ENCODE data around the gene ADAMTS10. TPM values are rescaled to one million over a fixed set of nuclear protein-coding genes. Genes with fewer than 3 reads are reported as not detected.

The ADAMTS10 gene
- total and polyA plus RNA-seq, 2 of the 8 experiments (the other 6 are each of a cell fraction or from before 2014, with no cell fraction given): 6.9 to 17.4 TPM

DNA sequence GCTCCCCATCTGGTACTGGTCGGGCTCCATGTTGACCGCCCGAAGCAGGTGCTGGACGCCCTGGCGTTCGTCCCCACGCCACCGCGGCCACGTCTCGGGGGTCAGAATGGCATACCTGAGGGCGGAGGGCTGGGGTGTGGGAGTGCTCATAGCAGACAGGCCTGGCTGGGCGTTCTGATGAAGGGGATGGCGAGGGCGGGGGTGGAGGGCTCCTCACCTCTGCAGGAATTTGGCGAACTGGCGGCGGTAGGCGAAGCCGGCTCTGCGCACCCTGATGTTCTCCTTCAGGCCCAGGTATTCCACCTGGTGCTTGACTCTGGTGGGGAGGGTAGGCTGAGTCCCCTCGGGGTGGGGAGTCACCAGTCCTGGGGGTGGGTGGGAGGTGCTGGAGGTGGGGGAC is 74.2 kb downstream of the ADAMTS10 start:
- H3K4me1 ChIP-seq (replicated peaks in 1 of 4; ENCODE audit: control insufficient read depth in 3 of 4, insufficient read depth in 4 of 4, low read length in 3 of 4): 0 out of 7 replicates have a peak, but pooled peaks cover 0 to 3% (median 0%) of the 10 kb centered on the region in 4 experiments
- H3K27me3 ChIP-seq (replicated peaks in 1 of 4; ENCODE audit: control insufficient read depth in 3 of 4, extremely low read depth in 1 of 4, insufficient read depth in 3 of 4, low read length in 3 of 4): no peaks in the 10 kb centered on the region
- H3K4me2 ChIP-seq (ENCODE audit: insufficient read depth in 1 of 2, low read depth in 2 of 2, low read length in 2 of 2): no peak overlapping the region
- no peak overlapping the region for H2BK20ac ChIP-seq (ENCODE audit: low read length)
- H3K56ac ChIP-seq (replicated peaks; ENCODE audit: insufficient read length, low read depth, low read length): no peak overlapping the region
- peak overlapping the region; percentile 45 for H4K8ac ChIP-seq (ENCODE audit: extremely low read depth, insufficient read depth, low read length)
- H3K4ac ChIP-seq (replicated peaks; ENCODE audit: insufficient read length, low read depth, low read length): no peak overlapping the region
- no peak overlapping the region for H3K23ac ChIP-seq (ENCODE audit: insufficient read length)
- DNase-seq (ENCODE audit: low read depth in 1 of 2, low spot score in 2 of 2) (no peak), FAIRE-seq (no peak)
- no peak overlapping the region for H2BK15ac ChIP-seq (ENCODE audit: low read length)
- no peak overlapping the region for H2AFZ ChIP-seq (ENCODE audit: low read length)
- H3K23me2 ChIP-seq (ENCODE audit: low read depth, low read length): no peaks in the 10 kb centered on the region; the same call in 1 of the 2 replicates
- no peak overlapping the region for H3K27ac ChIP-seq (ENCODE audit: low read depth, low read length)
- H4K91ac ChIP-seq (replicated peaks; ENCODE audit: insufficient read length, low read length): no peak overlapping the region
- H4K5ac ChIP-seq (ENCODE audit: insufficient read length, low read depth, low read length): no peak overlapping the region
- no peak overlapping the region for H2AK5ac ChIP-seq (ENCODE audit: low read depth, low read length)
- H3K4me3 ChIP-seq (ENCODE audit: extremely low read depth in 1 of 4, insufficient read depth in 2 of 4, low read depth in 3 of 4, low read length in 4 of 4): no peak overlapping the region
- WGBS, 2 experiments (ENCODE audit: extremely low coverage in 1 of 2, insufficient coverage in 1 of 2, insufficient read length in 1 of 2, insufficient replicate concordance in 2 of 2, low coverage in 1 of 2, low lambda C conversion rate in 2 of 2, missing lambda C conversion rate in 1 of 2): 94% methylated on average over 17 of the region's 22 CpGs; no CpG with 5 or more reads in 1 of the 2 experiments
- H3K9ac ChIP-seq (replicated peaks in 1 of 4; ENCODE audit: extremely low read depth in 1 of 4, low read depth in 3 of 4, low read length in 3 of 4): no peak overlapping the region
- peaks cover 0 to 2% of the 10 kb centered on the region in 2 experiments for H4K20me1 ChIP-seq (replicated peaks in 1 of 2; ENCODE audit: control insufficient read depth in 1 of 2, insufficient read depth in 2 of 2, low read length in 2 of 2)
- no peak overlapping the region for H3K18ac ChIP-seq (ENCODE audit: extremely low read depth, low read length)
- H3K9me3 ChIP-seq (ENCODE audit: insufficient read depth in 2 of 2, low read depth in 1 of 2, low read length in 1 of 2): no peaks in the 10 kb centered on the region
- H2BK12ac ChIP-seq (ENCODE audit: low read depth, low read length): no peak overlapping the region
- CTCF ChIA-PET (ENCODE audit: partially characterized antibody): no interaction called here
- no peaks in the 10 kb centered on the region for H3K79me1 ChIP-seq (ENCODE audit: low read depth, low read length)
- H2BK120ac ChIP-seq (replicated peaks; ENCODE audit: low read depth, low read length): no peak overlapping the region
- POLR2A ChIA-PET (ENCODE audit: partially characterized antibody): no interaction called here
- H3K14ac ChIP-seq (ENCODE audit: insufficient read length): no peak overlapping the region
- no peak for TF ChIP-seq SAP30 (IDR thresholded peaks at IDR 0.05; ENCODE audit: insufficient read depth, insufficient replicate concordance, low read length)
- H3K36me3 ChIP-seq (ENCODE audit: control insufficient read depth in 2 of 4, insufficient read depth in 4 of 4, low read length in 3 of 4): 0 out of 8 replicates have a peak, but pooled peaks cover 0 to 3% (median 0%) of the 10 kb centered on the region in 4 experiments
- no peaks in the 10 kb centered on the region for H3K79me2 ChIP-seq (ENCODE audit: control insufficient read depth in 1 of 2, insufficient read depth in 2 of 2, low read length in 2 of 2)
- no peak overlapping the region for H2BK5ac ChIP-seq (ENCODE audit: low read depth, low read length)
